ENCODE results near the gene CMTM3.
A peak's percentile ranks its signal among the peaks of the same experiment; 100 is the strongest.

Gene CMTM3

DNA sequence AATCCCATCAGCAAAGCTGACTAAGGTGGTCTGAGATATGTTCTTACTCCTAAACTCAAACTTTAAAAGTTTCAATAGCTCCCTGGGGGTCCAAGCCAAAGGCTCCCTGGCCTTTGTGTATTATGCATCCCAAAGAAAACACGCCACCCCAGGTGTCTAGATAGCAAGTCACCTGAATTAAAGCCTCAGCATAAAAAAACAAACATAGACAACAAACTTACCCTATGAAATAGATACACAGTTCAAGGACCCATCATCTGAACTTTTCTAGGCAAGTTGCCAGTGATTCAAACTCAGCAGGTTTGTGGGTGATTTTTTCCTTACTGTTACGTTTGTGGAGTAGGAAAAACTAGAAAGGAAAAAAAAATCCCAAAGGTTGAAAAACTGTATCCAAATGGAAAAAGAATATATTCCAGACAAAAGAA is 12.5 kb downstream of the CMTM3 start:
- TF ChIP-seq, protein P1, sequence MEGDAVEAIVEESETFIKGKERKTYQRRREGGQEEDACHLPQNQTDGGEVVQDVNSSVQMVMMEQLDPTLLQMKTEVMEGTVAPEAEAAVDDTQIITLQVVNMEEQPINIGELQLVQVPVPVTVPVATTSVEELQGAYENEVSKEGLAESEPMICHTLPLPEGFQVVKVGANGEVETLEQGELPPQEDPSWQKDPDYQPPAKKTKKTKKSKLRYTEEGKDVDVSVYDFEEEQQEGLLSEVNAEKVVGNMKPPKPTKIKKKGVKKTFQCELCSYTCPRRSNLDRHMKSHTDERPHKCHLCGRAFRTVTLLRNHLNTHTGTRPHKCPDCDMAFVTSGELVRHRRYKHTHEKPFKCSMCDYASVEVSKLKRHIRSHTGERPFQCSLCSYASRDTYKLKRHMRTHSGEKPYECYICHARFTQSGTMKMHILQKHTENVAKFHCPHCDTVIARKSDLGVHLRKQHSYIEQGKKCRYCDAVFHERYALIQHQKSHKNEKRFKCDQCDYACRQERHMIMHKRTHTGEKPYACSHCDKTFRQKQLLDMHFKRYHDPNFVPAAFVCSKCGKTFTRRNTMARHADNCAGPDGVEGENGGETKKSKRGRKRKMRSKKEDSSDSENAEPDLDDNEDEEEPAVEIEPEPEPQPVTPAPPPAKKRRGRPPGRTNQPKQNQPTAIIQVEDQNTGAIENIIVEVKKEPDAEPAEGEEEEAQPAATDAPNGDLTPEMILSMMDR (IDR thresholded peaks at IDR 0.05; ENCODE audit: low read depth, low read length): no peak
- DNase-seq (ENCODE audit: low read depth, low spot score): peak; percentile 54
- H3K4me3 ChIP-seq (ENCODE audit: low read depth, low read length): no peak overlapping the region
- in situ Hi-C loops (cut with HindIII; ENCODE audit: low sequenced_read_pairs): no loop called here

DNA sequence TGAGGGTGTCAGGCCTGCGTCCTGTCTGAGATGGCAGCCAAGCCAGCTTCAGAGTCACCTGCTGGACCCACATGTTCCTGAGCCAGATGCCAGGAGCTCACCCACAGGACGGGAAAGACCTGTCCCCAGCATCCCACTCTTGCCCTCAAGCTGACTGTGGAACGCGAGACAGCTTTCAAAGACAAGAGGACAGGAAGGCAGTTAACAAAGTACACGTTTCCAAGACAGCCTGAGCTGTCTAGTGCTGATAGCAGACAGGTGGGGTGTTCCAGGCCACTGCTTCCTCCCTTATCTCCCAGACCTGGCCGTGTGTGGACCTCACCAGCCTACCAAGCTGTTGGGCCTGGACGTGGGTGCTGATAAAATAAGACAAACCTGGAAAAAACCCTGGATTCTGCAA is 13.2 kb downstream of the CMTM3 start:
- TF ChIP-seq, protein P1 (IDR thresholded peaks at IDR 0.05; ENCODE audit: low read depth, low read length): no peak
- in situ Hi-C loops (cut with HindIII; ENCODE audit: low sequenced_read_pairs): no loop called here
- DNase-seq (ENCODE audit: low read depth, low spot score): peak; percentile 25
- H3K4me3 ChIP-seq (ENCODE audit: low read depth, low read length): no peak overlapping the region

DNA sequence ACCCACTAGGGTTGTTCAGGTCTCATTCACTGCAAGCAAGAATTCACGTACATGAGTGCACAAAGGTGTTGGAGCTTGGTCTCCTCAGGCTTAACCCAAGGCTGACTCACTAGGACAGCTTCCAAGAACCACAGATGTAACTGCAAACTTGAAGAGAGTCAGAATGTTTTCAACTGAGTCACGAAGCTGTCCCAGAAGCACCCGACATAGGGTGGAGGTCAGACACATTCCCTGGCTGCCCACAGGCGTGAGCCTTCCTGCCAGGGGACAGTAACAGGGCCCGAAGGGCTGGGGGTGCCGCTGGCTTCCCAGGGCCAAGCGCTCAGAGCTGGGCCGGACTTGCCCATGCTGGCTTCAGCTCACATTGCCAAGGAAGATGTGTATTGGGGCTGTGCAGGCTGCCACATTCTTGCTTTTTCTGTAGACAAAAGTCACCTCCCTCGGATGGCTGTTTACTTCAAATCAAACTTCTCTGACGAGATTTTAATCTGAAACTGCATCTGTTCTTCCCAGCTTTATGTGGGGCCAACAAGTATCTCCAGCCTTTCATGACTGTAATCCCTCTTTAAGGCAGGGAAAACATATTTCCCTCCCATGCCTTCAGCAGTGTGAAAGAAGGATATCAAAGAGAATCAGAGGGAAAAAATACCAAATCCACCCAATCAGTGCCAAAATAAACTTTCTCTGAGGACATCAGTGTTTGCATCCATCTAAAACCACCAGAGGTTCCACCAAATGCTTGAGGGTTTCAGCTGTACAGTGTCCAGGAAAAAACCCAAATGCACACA is 14.3 kb downstream of the CMTM3 start:
- no peak overlapping the region for H3K4me3 ChIP-seq (ENCODE audit: low read depth, low read length)
- TF ChIP-seq, protein P1 (IDR thresholded peaks at IDR 0.05; ENCODE audit: low read depth, low read length): no peak
- DNase-seq (ENCODE audit: low read depth, low spot score): peak; percentile 98
- in situ Hi-C loops (cut with HindIII; ENCODE audit: low sequenced_read_pairs): no loop called here

DNA sequence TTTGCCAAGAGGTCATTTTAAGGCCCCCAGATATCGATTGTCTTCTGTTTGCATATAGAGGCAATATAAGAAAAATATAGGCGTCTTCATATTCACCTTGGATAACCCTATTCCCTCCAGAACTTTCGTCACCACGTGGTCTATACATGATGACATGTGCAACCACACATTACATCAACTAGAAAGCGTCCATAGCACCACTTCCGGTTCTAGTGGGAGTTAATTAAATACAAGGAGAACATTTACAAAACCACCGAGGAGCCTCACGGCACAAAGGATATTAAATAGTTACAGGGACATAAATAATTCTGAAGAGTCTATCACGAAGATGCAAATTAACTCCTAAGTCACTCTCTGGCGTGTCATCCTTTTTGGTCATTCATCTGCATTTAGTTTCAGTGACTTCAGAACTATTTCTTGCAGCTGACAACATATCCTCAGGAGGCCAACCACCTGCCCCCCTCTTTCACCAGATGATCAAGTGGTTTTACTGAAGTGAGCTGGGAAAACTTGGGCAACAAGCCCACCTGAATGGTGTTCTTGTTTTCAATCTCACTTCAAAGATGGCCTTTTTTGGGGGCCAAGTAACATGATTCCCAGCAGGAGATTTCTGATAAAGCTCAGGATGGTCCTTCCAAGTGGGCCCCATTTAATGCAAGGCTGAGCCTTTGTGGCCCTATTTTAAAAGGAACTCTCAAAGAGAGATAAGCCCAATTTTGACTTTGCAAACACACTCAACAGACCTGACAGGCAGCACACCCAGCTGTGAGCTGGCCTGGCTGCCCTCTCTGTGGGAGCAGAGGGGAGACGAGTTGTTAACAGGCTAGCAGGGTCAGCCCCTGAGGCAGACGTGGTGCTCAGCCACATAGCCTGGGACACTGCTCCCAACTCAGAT is 15.3 kb downstream of the CMTM3 start:
- peak; percentile 85 for DNase-seq (ENCODE audit: low read depth, low spot score)
- no peak overlapping the region for H3K4me3 ChIP-seq (ENCODE audit: low read depth, low read length)
- TF ChIP-seq, protein P1 (IDR thresholded peaks at IDR 0.05; ENCODE audit: low read depth, low read length): no peak
- in situ Hi-C loops (cut with HindIII; ENCODE audit: low sequenced_read_pairs): no loop called here

DNA sequence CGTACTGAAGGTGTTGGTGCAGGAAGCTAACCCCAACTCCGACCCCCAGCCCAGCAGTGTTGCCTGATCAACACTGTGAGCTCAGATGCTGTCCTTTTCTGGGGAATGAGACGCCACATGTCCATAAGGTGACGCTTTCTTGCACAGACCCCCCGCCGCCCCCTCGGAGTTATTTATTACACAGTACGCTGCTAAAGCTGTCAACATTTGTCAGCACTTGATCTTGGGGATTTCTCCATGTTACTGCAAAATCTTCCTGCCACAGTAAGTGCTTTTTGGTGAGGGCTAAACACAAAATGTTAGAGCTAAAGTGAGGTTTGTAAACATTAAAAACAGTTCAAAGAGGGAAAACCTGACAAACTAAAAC is 15.9 kb downstream of the CMTM3 start:
- in situ Hi-C loops (cut with HindIII; ENCODE audit: low sequenced_read_pairs): no loop called here
- no peak for DNase-seq (ENCODE audit: low read depth, low spot score)
- TF ChIP-seq, protein P1 (IDR thresholded peaks at IDR 0.05; ENCODE audit: low read depth, low read length): no peak
- H3K4me3 ChIP-seq (ENCODE audit: low read depth, low read length): no peak overlapping the region

DNA sequence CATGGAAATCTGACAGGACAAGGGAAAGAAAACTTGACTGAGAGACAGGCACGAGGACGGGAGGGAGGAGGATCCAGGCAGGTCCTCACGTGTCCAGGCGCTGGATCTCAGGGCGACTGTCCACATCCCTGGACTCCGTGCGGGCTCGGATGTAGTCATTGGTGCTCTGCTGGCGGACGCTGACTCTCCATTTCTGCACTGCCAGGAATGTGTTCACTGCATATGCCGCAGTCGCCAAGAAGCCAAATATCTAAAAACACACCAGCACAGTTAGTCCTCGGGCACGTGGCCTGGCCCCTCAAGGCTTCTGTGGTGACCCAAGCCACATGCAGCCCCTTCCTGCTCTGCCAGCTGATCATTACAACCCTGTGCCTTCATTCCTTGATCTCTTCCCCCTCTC is 17.5 kb downstream of the CMTM3 start:
- H3K4me3 ChIP-seq (ENCODE audit: low read depth, low read length): no peak overlapping the region
- TF ChIP-seq, protein P1 (IDR thresholded peaks at IDR 0.05; ENCODE audit: low read depth, low read length): no peak
- no peak for DNase-seq (ENCODE audit: low read depth, low spot score)
- in situ Hi-C loops (cut with HindIII; ENCODE audit: low sequenced_read_pairs): no loop called here
